BLaER1 (cell line): ENCODE data around the gene CUL7.
A peak's percentile ranks its signal among the peaks of the same experiment; 100 is the strongest.
"Not testable (repeated sequence)": the region's sequence is repeated elsewhere in the genome, so short reads cannot be mapped to it uniquely, and the experiment has no call there.

Source experiments
- H3K27ac ChIP-seq: shearing (Covaris generic); formaldehyde crosslinking; 2 replicates; pipeline ENCODE4 v1.8.1; 2022
- H3K27me3 ChIP-seq: shearing (Covaris generic); formaldehyde crosslinking; 2 replicates; pipeline ENCODE4 v1.8.1; 2022
- H3K36me3 ChIP-seq: shearing (Covaris generic); formaldehyde crosslinking; 2 replicates; pipeline ENCODE4 v1.8.1; 2022
- H3K4me1 ChIP-seq: shearing (Covaris generic); formaldehyde crosslinking; 2 replicates; pipeline ENCODE4 v1.8.1; 2022
- H3K4me2 ChIP-seq: shearing (Covaris generic); formaldehyde crosslinking; 2 replicates; pipeline ENCODE4 v1.8.1; 2022
- H3K4me3 ChIP-seq: shearing (Covaris generic); formaldehyde crosslinking; 2 replicates; pipeline ENCODE4 v1.8.1; 2022
- H3K9ac ChIP-seq: shearing (Covaris generic); formaldehyde crosslinking; 2 replicates; pipeline ENCODE4 v1.8.1; 2022
- H3K9me3 ChIP-seq: shearing (Covaris generic); formaldehyde crosslinking; 2 replicates; pipeline ENCODE4 v1.8.1; 2022
- H4K20me1 ChIP-seq: shearing (Covaris generic); formaldehyde crosslinking; 2 replicates; pipeline ENCODE4 v1.8.1; 2022
- Cebpa-rat ChIP-seq: shearing (Covaris generic); IDR thresholded peaks from 2 replicates; pipeline ENCODE4 v1.8.1; 2022

Gene CUL7

DNA sequence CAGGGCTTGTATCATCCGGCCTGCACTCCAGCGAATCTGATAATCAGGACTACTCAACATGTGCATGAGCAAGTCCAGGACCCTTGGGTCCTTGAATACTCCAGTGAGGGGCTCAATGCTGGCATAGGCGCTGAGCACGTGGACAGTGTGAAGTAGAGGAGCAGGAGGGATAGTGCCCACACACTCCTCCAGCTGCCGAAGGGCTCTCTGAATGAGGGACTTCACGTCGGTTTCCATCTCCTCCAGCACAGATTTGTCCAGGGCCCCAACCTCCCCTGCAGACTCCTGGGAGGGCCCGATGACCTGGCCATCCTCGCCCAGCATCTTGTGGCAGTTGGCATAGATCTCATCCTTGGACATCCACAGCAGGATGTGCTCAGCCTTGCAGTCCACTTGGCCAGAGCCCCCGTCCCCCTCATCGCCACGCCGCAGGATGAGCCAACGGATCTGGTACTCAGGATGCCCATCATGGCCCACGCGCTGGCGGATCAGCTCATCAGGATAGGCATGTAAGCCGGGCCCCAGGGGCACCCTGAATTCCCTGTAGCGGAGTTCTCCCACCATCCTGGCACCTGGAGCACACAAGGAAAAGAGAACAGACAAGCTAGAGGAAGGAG is 1.3 kb downstream of the CUL7 start:
- H3K4me3 ChIP-seq, result no peak overlapping the region

DNA sequence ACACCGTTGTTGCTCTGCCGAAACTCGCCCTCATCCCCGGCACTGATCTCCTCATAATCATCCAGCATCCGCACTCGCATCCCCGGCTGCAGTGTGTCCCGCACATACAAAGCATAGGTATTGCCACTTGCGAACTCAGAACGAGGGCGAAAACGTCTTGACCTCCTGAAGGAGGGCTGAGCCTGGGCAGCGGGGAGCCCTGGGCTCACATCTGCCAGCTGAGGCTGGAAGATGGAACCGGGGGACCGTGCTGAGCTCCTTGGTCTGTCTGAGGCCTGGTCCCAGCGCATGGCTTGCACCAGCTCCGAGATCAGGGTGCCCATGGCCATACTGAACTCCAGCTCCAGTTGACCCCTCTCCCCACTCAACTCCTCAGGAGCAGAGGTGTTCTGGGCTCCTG is 2.7 kb downstream of the CUL7 start:
- Histone ChIP-seq H3K4me1 (peaks cover 24% of the 10 kb centered on the region), H3K9ac (no peak overlapping the region), H3K36me3 (peaks cover 63% of the 10 kb centered on the region), H3K4me3 (no peak overlapping the region), H4K20me1 (no peaks in the 10 kb centered on the region), H3K9me3 (no peaks in the 10 kb centered on the region), H3K27ac (no peak overlapping the region), H3K4me2 (no peak overlapping the region), H3K27me3 (no peaks in the 10 kb centered on the region)
- TF ChIP-seq Cebpa-rat, result no peak

More for the DNA sequence above, 1.3 kb downstream of the CUL7 start:
- no peaks in the 10 kb centered on the region for H4K20me1 ChIP-seq
- peak overlapping the region; percentile 88 for H3K9ac ChIP-seq
- peaks cover 63% of the 10 kb centered on the region for H3K36me3 ChIP-seq
- TF ChIP-seq Cebpa-rat, result no peak
- H3K27ac ChIP-seq, result 0 out of 2 replicates have a peak overlapping the region, but pooled peaks have one; percentile 90
- H3K4me1 ChIP-seq, result peaks cover 24% of the 10 kb centered on the region
- peak overlapping the region; percentile 91 for H3K4me2 ChIP-seq
- no peaks in the 10 kb centered on the region for H3K9me3 ChIP-seq
- no peaks in the 10 kb centered on the region for H3K27me3 ChIP-seq

- Histone ChIP-seq H3K27ac (no peak overlapping the region), H3K9ac (peak overlapping the region; percentile 34; the same call in 1 of the 2 replicates), H3K4me2 (no peak overlapping the region), H3K4me3 (no peak overlapping the region), H3K36me3 (peaks cover 75% of the 10 kb centered on the region), H3K27me3 (no peaks in the 10 kb centered on the region), H4K20me1 (no peaks in the 10 kb centered on the region), H3K4me1 (peaks cover 12% of the 10 kb centered on the region), H3K9me3 (no peaks in the 10 kb centered on the region)
- no peak for TF ChIP-seq Cebpa-rat
Measured at GRCh38 chr6:43047998-43048397, 5.7 kb downstream of the CUL7 start.

GRCh38 chr6:43045371-43045930 is 8.2 kb downstream of the CUL7 start:
- Histone ChIP-seq H3K4me3 (no peak overlapping the region), H3K4me1 (no peaks in the 10 kb centered on the region), H3K27ac (no peak overlapping the region), H3K4me2 (no peak overlapping the region), H3K36me3 (peaks cover 87% of the 10 kb centered on the region), H3K27me3 (no peaks in the 10 kb centered on the region), H3K9me3 (no peaks in the 10 kb centered on the region), H4K20me1 (no peaks in the 10 kb centered on the region), H3K9ac (no peak overlapping the region)
- TF ChIP-seq Cebpa-rat, result no peak

GRCh38 chr6:43043310-43043709 is 10.3 kb downstream of the CUL7 start:
- H3K9me3 ChIP-seq, result no peaks in the 10 kb centered on the region
- TF ChIP-seq Cebpa-rat, result no peak
- no peak overlapping the region for H3K4me3 ChIP-seq
- no peak overlapping the region for H3K4me2 ChIP-seq
- no peaks in the 10 kb centered on the region for H3K4me1 ChIP-seq
- H3K36me3 ChIP-seq, result peaks cover 92% of the 10 kb centered on the region
- no peak overlapping the region for H3K27ac ChIP-seq
- H3K27me3 ChIP-seq, result no peaks in the 10 kb centered on the region
- no peaks in the 10 kb centered on the region for H4K20me1 ChIP-seq
- no peak overlapping the region for H3K9ac ChIP-seq

DNA sequence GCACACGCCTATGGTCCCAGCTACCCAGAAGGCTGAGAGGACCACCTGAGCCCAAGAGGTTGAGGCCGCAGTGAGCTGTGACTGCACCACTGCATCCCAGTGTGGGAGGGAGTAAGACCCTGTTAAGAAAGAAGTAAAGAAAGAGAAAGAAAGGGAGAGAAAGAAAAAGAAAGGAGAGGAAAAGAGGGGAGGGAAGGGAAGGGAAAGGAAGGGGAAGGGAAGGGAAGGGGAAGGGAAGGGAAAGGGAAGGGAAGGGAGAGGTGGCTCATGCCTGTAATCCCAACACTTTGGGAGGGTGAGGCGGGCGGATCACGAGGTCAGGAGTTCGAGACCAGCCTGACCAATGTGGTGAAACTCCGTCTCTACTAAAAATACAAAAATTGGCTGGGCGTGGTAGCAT is 12.2 kb downstream of the CUL7 start:
- not testable (repeated sequence) for H3K27me3 ChIP-seq, H3K9me3 ChIP-seq, H3K4me1 ChIP-seq, H3K4me3 ChIP-seq, H3K4me2 ChIP-seq, H3K9ac ChIP-seq, H4K20me1 ChIP-seq, H3K27ac ChIP-seq
- H3K36me3 ChIP-seq, result peaks cover 93% of the 10 kb centered on the region

DNA sequence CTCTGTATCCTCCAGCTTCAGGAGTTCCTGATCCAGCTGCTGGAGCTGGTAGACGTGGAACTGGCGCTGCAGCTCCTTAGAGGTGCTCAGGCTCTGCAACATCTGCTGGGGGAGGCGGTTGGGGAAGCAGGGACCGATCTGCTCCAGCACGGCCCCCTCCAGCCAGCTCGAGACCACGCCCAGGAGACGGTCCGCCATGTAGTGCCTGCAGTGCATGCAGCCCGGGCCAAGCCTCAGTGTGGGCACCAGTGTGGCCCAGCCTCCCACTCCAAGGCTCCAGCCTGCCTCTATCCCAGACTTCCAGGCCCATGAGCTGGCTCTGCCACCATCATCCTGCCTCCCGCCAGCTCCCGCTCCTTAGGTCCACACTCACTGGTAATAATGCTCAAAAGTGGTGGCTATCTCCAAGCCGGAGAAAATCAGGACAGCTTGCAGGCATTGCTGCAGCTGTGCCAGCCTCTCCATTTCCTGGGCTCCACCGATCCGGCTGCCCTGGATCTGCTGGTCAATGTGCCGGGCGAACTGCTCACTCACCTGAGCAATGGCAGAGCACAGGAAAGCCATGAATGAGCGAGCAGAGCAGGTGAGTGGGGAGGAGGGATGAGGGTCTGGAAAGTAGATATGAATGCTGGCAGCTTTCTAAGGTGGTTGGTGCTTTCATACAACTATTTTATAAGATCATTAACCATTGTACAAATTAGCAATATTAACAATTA is 13.0 kb downstream of the CUL7 start:
- Histone ChIP-seq H3K9ac (no peak overlapping the region), H3K36me3 (peaks cover 93% of the 10 kb centered on the region), H3K4me2 (no peak overlapping the region), H3K27ac (no peak overlapping the region), H3K4me1 (no peaks in the 10 kb centered on the region), H4K20me1 (0 out of 2 replicates have a peak, but pooled peaks cover 6% of the 10 kb centered on the region), H3K27me3 (no peaks in the 10 kb centered on the region), H3K4me3 (no peak overlapping the region), H3K9me3 (no peaks in the 10 kb centered on the region)
- no peak for TF ChIP-seq Cebpa-rat

DNA sequence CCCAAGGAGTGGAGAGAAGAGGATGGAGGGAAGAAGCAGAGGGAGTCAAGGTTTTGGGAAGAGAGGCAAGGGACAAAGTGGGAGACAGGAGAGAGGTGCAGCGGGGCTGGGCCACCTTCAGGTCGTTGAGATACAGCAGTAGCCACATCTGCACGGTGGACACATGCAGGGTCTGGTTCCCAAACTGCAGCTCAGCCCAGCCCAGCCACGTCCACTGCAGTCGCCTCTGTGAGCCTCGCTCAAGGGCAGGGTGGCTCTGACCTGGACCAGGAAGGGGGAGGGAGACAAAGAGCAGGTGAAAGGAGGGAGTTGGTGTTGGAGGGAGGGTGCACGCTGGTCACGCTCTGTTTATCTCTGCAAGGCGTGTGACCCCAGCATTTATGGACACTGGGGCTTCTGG is 14.9 kb downstream of the CUL7 start:
- H3K27me3 ChIP-seq, result no peaks in the 10 kb centered on the region
- H3K4me3 ChIP-seq, result no peak overlapping the region
- TF ChIP-seq Cebpa-rat, result no peak
- no peaks in the 10 kb centered on the region for H3K4me1 ChIP-seq
- no peak overlapping the region for H3K9ac ChIP-seq
- H3K9me3 ChIP-seq, result no peaks in the 10 kb centered on the region
- no peak overlapping the region for H3K27ac ChIP-seq
- H3K4me2 ChIP-seq, result no peak overlapping the region
- peaks cover 96% of the 10 kb centered on the region for H3K36me3 ChIP-seq
- 0 out of 2 replicates have a peak, but pooled peaks cover 12% of the 10 kb centered on the region for H4K20me1 ChIP-seq

DNA sequence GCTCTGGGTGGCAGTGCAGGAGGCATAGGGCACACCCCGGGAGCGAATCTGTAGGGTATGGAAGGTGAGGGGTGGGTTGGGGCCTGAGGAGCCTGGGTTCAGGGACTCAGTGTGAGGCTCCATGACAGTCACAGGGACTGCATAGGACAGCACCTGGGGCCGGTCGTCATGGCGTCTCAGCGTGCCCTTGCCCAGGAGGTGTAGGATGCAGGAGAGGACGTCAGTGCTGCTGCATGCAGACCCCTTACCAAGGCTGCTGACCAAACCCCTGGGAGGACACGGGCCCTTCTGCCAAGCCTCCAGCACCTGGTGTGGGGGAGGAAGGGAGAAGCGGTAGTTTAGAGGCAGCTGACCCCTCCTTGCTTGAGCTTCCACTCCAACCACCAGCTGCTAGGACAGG is 15.9 kb downstream of the CUL7 start:
- Histone ChIP-seq H3K4me3 (no peak overlapping the region), H3K4me1 (no peaks in the 10 kb centered on the region), H4K20me1 (0 out of 2 replicates have a peak, but pooled peaks cover 12% of the 10 kb centered on the region), H3K4me2 (no peak overlapping the region), H3K9ac (no peak overlapping the region), H3K9me3 (no peaks in the 10 kb centered on the region), H3K36me3 (peaks cover 95% of the 10 kb centered on the region), H3K27me3 (no peaks in the 10 kb centered on the region), H3K27ac (no peak overlapping the region)
- TF ChIP-seq Cebpa-rat, result no peak

GRCh38 chr6:43037197-43037596 is 16.5 kb downstream of the CUL7 start:
- no peak overlapping the region for H3K27ac ChIP-seq
- H3K9me3 ChIP-seq, result no peaks in the 10 kb centered on the region
- 0 out of 2 replicates have a peak, but pooled peaks cover 12% of the 10 kb centered on the region for H4K20me1 ChIP-seq
- no peaks in the 10 kb centered on the region for H3K4me1 ChIP-seq
- H3K4me3 ChIP-seq, result no peak overlapping the region
- no peak for TF ChIP-seq Cebpa-rat
- no peaks in the 10 kb centered on the region for H3K27me3 ChIP-seq
- no peak overlapping the region for H3K9ac ChIP-seq
- H3K36me3 ChIP-seq, result peaks cover 95% of the 10 kb centered on the region
- no peak overlapping the region for H3K4me2 ChIP-seq
